IPS DF 6.9 (cell line): ENCODE results near the gene MLXIP.
"Not testable (repeated sequence)": the region's sequence is repeated elsewhere in the genome, so short reads cannot be mapped to it uniquely, and the experiment has no call there.

Experiments used
- DNase-seq: peaks from one replicate; pipeline ENCODE4 v3.0.0-alpha.2; 2013; ENCODE audit warnings: low read depth, low spot score
- H3K27ac ChIP-seq: one replicate; pipeline ENCODE4 v1.5.1; 2013; ENCODE audit warnings: low read length, control low read depth
- H3K27me3 ChIP-seq: 2 replicates; pipeline ENCODE4 v1.6.1; 2013; ENCODE audit warnings: mild to moderate bottlenecking, low read length; ENCODE audit not compliant: control insufficient read depth, insufficient read depth
- H3K36me3 ChIP-seq: 2 replicates; pipeline ENCODE4 v1.6.1; 2013; ENCODE audit warnings: low read length; ENCODE audit not compliant: control insufficient read depth, insufficient read depth
- H3K4me1 ChIP-seq: 2 replicates; pipeline ENCODE4 v1.6.1; 2013; ENCODE audit warnings: low read length; ENCODE audit not compliant: control insufficient read depth, insufficient read depth
- H3K4me3 ChIP-seq: 2 replicates; pipeline ENCODE4 v1.5.1; 2013; ENCODE audit warnings: mild to moderate bottlenecking, low read length
- H3K9me3 ChIP-seq: 2 replicates; pipeline ENCODE4 v1.6.1; 2013; ENCODE audit warnings: low read length, inconsistent platforms; ENCODE audit not compliant: control insufficient read depth, insufficient read depth
- WGBS: extraction: QIAGEN DNeasy Blood & Tissue Kit; methylation state at CpG from one replicate; pipeline ENCODE4 v1.1.7; 2013; ENCODE audit warnings: mixed read lengths, missing lambda C conversion rate; ENCODE audit not compliant: insufficient read length, insufficient coverage; 5-methylcytosine and 5-hydroxymethylcytosine counted together

MLXIP gene

GRCh38 chr12:122040579-122041386 is 37.8 kb upstream of the MLXIP start:
- Histone ChIP-seq H3K4me1 (peaks cover 1% of the 10 kb centered on the region; the same call in 1 of the 2 replicates), H3K4me3 (no peak overlapping the region), H3K36me3 (peaks cover 13% of the 10 kb centered on the region), H3K9me3 (peaks cover 2% of the 10 kb centered on the region; the same call in 1 of the 2 replicates), H3K27ac (no peak overlapping the region), H3K27me3 (no peaks in the 10 kb centered on the region)
- no CpG with 5 or more reads among the region's 21 CpGs for WGBS
- DNase-seq, result no peak

- not testable (repeated sequence) for H3K9me3 ChIP-seq, H3K27ac ChIP-seq, H3K27me3 ChIP-seq, H3K4me3 ChIP-seq, H3K4me1 ChIP-seq, DNase-seq
- WGBS, result no CpG with 5 or more reads among the region's 3 CpGs
- H3K36me3 ChIP-seq, result peaks cover 12% of the 10 kb centered on the region
Measured at GRCh38 chr12:122041458-122041857, 37.1 kb upstream of the MLXIP start.

GRCh38 chr12:122042910-122043309 is 35.6 kb upstream of the MLXIP start:
- no peak for DNase-seq
- 0 out of 2 replicates have a peak, but pooled peaks cover 1% of the 10 kb centered on the region for H3K4me1 ChIP-seq
- H3K27ac ChIP-seq, result no peak overlapping the region
- H3K36me3 ChIP-seq, result peaks cover 9% of the 10 kb centered on the region
- no peak overlapping the region for H3K4me3 ChIP-seq
- H3K27me3 ChIP-seq, result no peaks in the 10 kb centered on the region
- H3K9me3 ChIP-seq, result peaks cover 2% of the 10 kb centered on the region; the same call in 1 of the 2 replicates
- WGBS, result no CpG with 5 or more reads among the region's 11 CpGs

- H3K27me3 ChIP-seq, result no peaks in the 10 kb centered on the region
- no CpG with 5 or more reads among the region's 15 CpGs for WGBS
- H3K4me1 ChIP-seq, result 0 out of 2 replicates have a peak, but pooled peaks cover 1% of the 10 kb centered on the region
- no peak for DNase-seq
- no peak overlapping the region for H3K4me3 ChIP-seq
- no peak overlapping the region for H3K27ac ChIP-seq
- peaks cover 2% of the 10 kb centered on the region; the same call in 1 of the 2 replicates for H3K9me3 ChIP-seq
- peaks cover 9% of the 10 kb centered on the region for H3K36me3 ChIP-seq
Measured at GRCh38 chr12:122043476-122043875, 35.1 kb upstream of the MLXIP start.

- Histone ChIP-seq H3K27ac (no peak overlapping the region), H3K4me1 (0 out of 2 replicates have a peak, but pooled peaks cover 1% of the 10 kb centered on the region), H3K4me3 (no peak overlapping the region), H3K9me3 (peaks cover 2% of the 10 kb centered on the region; the same call in 1 of the 2 replicates), H3K27me3 (no peaks in the 10 kb centered on the region), H3K36me3 (peaks cover 9% of the 10 kb centered on the region)
- no CpG with 5 or more reads among the region's 7 CpGs for WGBS
- DNase-seq, result no peak
Measured at GRCh38 chr12:122045262-122045661, 33.3 kb upstream of the MLXIP start.

GRCh38 chr12:122046145-122046544 is 32.4 kb upstream of the MLXIP start:
- H3K36me3 ChIP-seq, result peaks cover 9% of the 10 kb centered on the region
- peaks cover 2% of the 10 kb centered on the region; the same call in 1 of the 2 replicates for H3K9me3 ChIP-seq
- WGBS, result no CpG with 5 or more reads among the region's 7 CpGs
- DNase-seq, result no peak
- H3K27ac ChIP-seq, result no peak overlapping the region
- H3K4me1 ChIP-seq, result no peaks in the 10 kb centered on the region
- no peak overlapping the region for H3K4me3 ChIP-seq
- no peaks in the 10 kb centered on the region for H3K27me3 ChIP-seq

- DNase-seq, result no peak
- Histone ChIP-seq H3K27ac (no peak overlapping the region), H3K36me3 (peaks cover 9% of the 10 kb centered on the region), H3K4me3 (no peak overlapping the region), H3K9me3 (peaks cover 2% of the 10 kb centered on the region; the same call in 1 of the 2 replicates), H3K4me1 (no peaks in the 10 kb centered on the region), H3K27me3 (no peaks in the 10 kb centered on the region)
- no CpG with 5 or more reads among the region's 8 CpGs for WGBS
Measured at GRCh38 chr12:122048151-122048550, 30.4 kb upstream of the MLXIP start.

GRCh38 chr12:122049827-122050226 is 28.7 kb upstream of the MLXIP start:
- Histone ChIP-seq H3K36me3 (peaks cover 3% of the 10 kb centered on the region; the same call in 1 of the 2 replicates), H3K27ac (no peak overlapping the region), H3K9me3 (no peaks in the 10 kb centered on the region), H3K27me3 (no peaks in the 10 kb centered on the region), H3K4me1 (no peaks in the 10 kb centered on the region), H3K4me3 (no peak overlapping the region)
- no peak for DNase-seq
- no CpG with 5 or more reads among the region's 9 CpGs for WGBS

GRCh38 chr12:122050706-122051105 is 27.9 kb upstream of the MLXIP start:
- Histone ChIP-seq H3K27ac (no peak overlapping the region), H3K27me3 (no peaks in the 10 kb centered on the region), H3K4me1 (no peaks in the 10 kb centered on the region), H3K36me3 (peaks cover 3% of the 10 kb centered on the region; the same call in 1 of the 2 replicates), H3K4me3 (no peak overlapping the region), H3K9me3 (no peaks in the 10 kb centered on the region)
- no CpG with 5 or more reads among the region's 20 CpGs for WGBS
- no peak for DNase-seq

GRCh38 chr12:122051231-122051876 is 27.2 kb upstream of the MLXIP start:
- H3K4me1 ChIP-seq, result no peaks in the 10 kb centered on the region
- H3K27ac ChIP-seq, result no peak overlapping the region
- no peaks in the 10 kb centered on the region for H3K27me3 ChIP-seq
- no peak for DNase-seq
- no peaks in the 10 kb centered on the region; the same call in 1 of the 2 replicates for H3K36me3 ChIP-seq
- H3K9me3 ChIP-seq, result no peaks in the 10 kb centered on the region
- no CpG with 5 or more reads among the region's 14 CpGs for WGBS
- no peak overlapping the region for H3K4me3 ChIP-seq
